GM12878 (cell line): Measurements from ENCODE around the gene ZNF574. TPM values are rescaled to one million over a fixed set of nuclear protein-coding genes. Genes with fewer than 3 reads are reported as not detected.

Experiments used
- ATAC-seq: fragments of 200-7000 bp; cut with Tn5 transposase; 3 replicates; pipeline ENCODE4 v1.9.1; 2020; ENCODE audit warnings: mild to moderate bottlenecking, moderate library complexity
- BruUV-seq: library from RNA; stranded (reverse); fragments of 400-500 nt; replicated peaks from 2 replicates; lab custom pipeline; 2021; lab: Mats Ljungman, UMichigan
- CTCF ChIA-PET: fragments of 300-600 bp; sonication (Branson Sonifier 250); formaldehyde crosslinking; extraction: SDS; loops from one replicate; lab custom pipeline; 2021; ENCODE audit warnings: inconsistent platforms; lab: Yijun Ruan, JAX
- POLR2A ChIA-PET: fragments of 350-600 bp; formaldehyde crosslinking; extraction: SDS; loops from one replicate; lab custom pipeline; 2021; ENCODE audit warnings: inconsistent platforms; lab: Charles Lee
- RAD21 ChIA-PET: fragments of 300-600 bp; sonication (Branson Sonifier 250); formaldehyde crosslinking; loops from one replicate; lab custom pipeline; 2023; ENCODE audit warnings: antibody characterized with exemption; ENCODE audit not compliant: unreplicated experiment; lab: Charles Lee
- SMC1A ChIA-PET: fragments of 300-600 bp; sonication (Branson Sonifier 250); formaldehyde crosslinking; loops from one replicate; lab custom pipeline; 2023; ENCODE audit not compliant: unreplicated experiment, uncharacterized antibody; lab: Charles Lee
- DNase-seq: peaks from one replicate; pipeline ENCODE4 v3.0.0-alpha.2; 2011; ENCODE audit warnings: low read depth, low spot score
- FAIRE-seq: peaks from 3 replicates; lab custom pipeline; 2011; peaks lifted over from hg19 to GRCh38; lab: Jason Lieb, UNC
- H2AFZ ChIP-seq: 2 replicates; pipeline ENCODE4 v1.6.0; 2011; ENCODE audit warnings: low read depth, low read length, control low read depth; ENCODE audit not compliant: control insufficient read depth
- H3K27ac ChIP-seq: 2 replicates; pipeline ENCODE4 v1.5.1; 2011; ENCODE audit warnings: control low read depth; ENCODE audit not compliant: control insufficient read depth, insufficient read depth
- H3K27me3 ChIP-seq, 2 experiments: replicated peaks in 1 of 2; 2 replicates each; pipeline versions ENCODE4 v1.6.0 to v1.6.1; 2011; ENCODE audit warnings: low read length in 1 of 2; ENCODE audit not compliant: control insufficient read depth in 2 of 2, insufficient read depth in 2 of 2
- H3K36me3 ChIP-seq, 2 experiments: 2 replicates each; pipeline ENCODE4 v1.5.1; 2011; ENCODE audit warnings: low read length in 1 of 2; ENCODE audit not compliant: control insufficient read depth in 2 of 2, insufficient read depth in 2 of 2
- H3K4me1 ChIP-seq: 2 replicates; pipeline ENCODE4 v1.6.1; 2011; ENCODE audit warnings: mild to moderate bottlenecking, low read length, moderate library complexity, mixed read lengths; ENCODE audit not compliant: control insufficient read depth, insufficient read depth
- H3K4me2 ChIP-seq: 2 replicates; pipeline ENCODE4 v1.6.0; 2011; ENCODE audit warnings: control low read depth; ENCODE audit not compliant: control insufficient read depth, insufficient read depth
- H3K4me3 ChIP-seq: fragments of 200-600 bp; sonication (generic); 2 replicates; pipeline ENCODE4 v1.5.1; 2016
- H3K79me2 ChIP-seq: 2 replicates; pipeline ENCODE4 v1.6.0; 2011; ENCODE audit warnings: low read length; ENCODE audit not compliant: control insufficient read depth, insufficient read depth
- H3K9ac ChIP-seq: 2 replicates; pipeline ENCODE4 v1.8.0; 2011; ENCODE audit warnings: low read length, control low read depth, mixed read lengths; ENCODE audit not compliant: control insufficient read depth, insufficient read depth
- H3K9me3 ChIP-seq: replicated peaks from 3 replicates; pipeline ENCODE4 v1.5.1; 2011; ENCODE audit warnings: mild to moderate bottlenecking, low read length; ENCODE audit not compliant: control insufficient read depth, insufficient read depth
- H4K20me1 ChIP-seq: 2 replicates; pipeline ENCODE4 v1.6.0; 2011; ENCODE audit not compliant: control insufficient read depth, insufficient read depth
- BMI1 ChIP-seq: fragments of 450-650 bp; IDR thresholded peaks from 2 replicates; pipeline ENCODE4 v1.6.1; 2016; ENCODE audit warnings: mild to moderate bottlenecking, moderate library complexity, borderline replicate concordance
- BRCA1 ChIP-seq: IDR thresholded peaks from 2 replicates; pipeline ENCODE4 v1.6.1; 2011; ENCODE audit warnings: low read depth, low read length, improper control_type of control experiment
- CBX5 ChIP-seq: sonication (generic); IDR thresholded peaks from 2 replicates; pipeline ENCODE4 v1.6.1; 2016; ENCODE audit warnings: low read depth, moderate library complexity, mild to moderate bottlenecking, inconsistent platforms
- ESRRA ChIP-seq: IDR thresholded peaks from 2 replicates; pipeline ENCODE4 v1.6.1; 2012; ENCODE audit warnings: mild to moderate bottlenecking, low read length, improper control_type of control experiment
- FOS ChIP-seq: IDR thresholded peaks from 3 replicates; pipeline ENCODE4 v1.6.1; 2011; ENCODE audit warnings: borderline replicate concordance; ENCODE audit not compliant: insufficient read length; ENCODE audit errors: extremely low read depth
- GABPA ChIP-seq: IDR thresholded peaks from 2 replicates; pipeline ENCODE4 v1.6.1; 2014; ENCODE audit warnings: antibody characterized with exemption, low read depth, mild to moderate bottlenecking, inconsistent platforms
- NFIC ChIP-seq: IDR thresholded peaks from 2 replicates; pipeline ENCODE4 v1.6.1; 2012; ENCODE audit warnings: low read depth, mild to moderate bottlenecking, inconsistent platforms, low read length, moderate library complexity
- PAX5 ChIP-seq: IDR thresholded peaks from 2 replicates; pipeline ENCODE4 v1.6.1; 2011; ENCODE audit warnings: low read depth, low read length, borderline replicate concordance
- RB1 ChIP-seq: fragments of 450-650 bp; formaldehyde crosslinking; IDR thresholded peaks from 2 replicates; pipeline ENCODE4 v1.6.1; 2017; ENCODE audit warnings: mild to moderate bottlenecking, borderline replicate concordance
- RUNX3 ChIP-seq: IDR thresholded peaks from 2 replicates; pipeline ENCODE4 v1.6.1; 2012; ENCODE audit warnings: low read length, inconsistent platforms
- TBL1XR1 ChIP-seq: IDR thresholded peaks from 2 replicates; pipeline ENCODE4 v1.6.1; 2012; ENCODE audit warnings: low read depth, low read length, improper control_type of control experiment
- WGBS: methylation state at CpG from one replicate; pipeline ENCODE4 v1.1.6; 2016; ENCODE audit warnings: low lambda C conversion rate; ENCODE audit not compliant: insufficient replicate concordance, insufficient coverage; ENCODE audit errors: missing lambda C conversion rate; 5-methylcytosine and 5-hydroxymethylcytosine counted together
- in situ Hi-C: fragments of 300-500 bp; cut with MboI; formaldehyde crosslinking; loops from 9 replicates; pipeline ENCODE4 v1.14.3; 2018; ENCODE audit warnings: mixed read lengths
- intact Hi-C: fragments of 100-400 bp; cut with micrococcal nuclease; formaldehyde crosslinking; loops from one replicate; pipeline ENCODE4 v1.14.2; 2022; ENCODE audit not compliant: unreplicated experiment
- polyA plus RNA-seq, 11 experiments: library from polyadenylated mRNA; depleted of rRNA in 4 of 11; unstranded in 6 of 11; stranded (reverse) in 5 of 11; fragments of >200 nt; fragmentation: Nextera tagmentation in 4 of 11; fragmentation: Illumina TruSeq in 1 of 11; extraction: Ambion mirVana in 4 of 11; extraction: Trizol in 1 of 11; gene quantifications; 1 replicate in 1 of 11; 2 replicates in 10 of 11; pipeline versions ENCODE4 v1.2.1 to v1.2.3, GENCODE V29; 2011 to 2016; ENCODE audit warnings: inconsistent platforms in 2 of 11, missing spikeins in 2 of 11, low read depth in 1 of 11
- total RNA-seq, 4 experiments: library from RNA; depleted of rRNA in 3 of 4; stranded (reverse); fragments of >200 nt in 3 of 4; fragmentation: Illumina TruSeq in 1 of 4; extraction: Trizol in 1 of 4; gene quantifications; 2 replicates each; pipeline versions ENCODE4 v1.2.1 to v1.2.3, GENCODE V29; 2013 to 2021
- TF ChIP-seq, protein P1 (sequence below): IDR thresholded peaks from 2 replicates; pipeline ENCODE4 v1.6.1; 2011; ENCODE audit warnings: low read depth, mild to moderate bottlenecking, low read length, moderate library complexity, borderline replicate concordance; ENCODE audit errors: extremely low read depth
- TF ChIP-seq, protein P2 (sequence below): fragments of 150-350 bp; IDR thresholded peaks from 2 replicates; pipeline ENCODE4 v1.6.1; 2014; ENCODE audit warnings: mild to moderate bottlenecking, low read depth, low read length
- TF ChIP-seq, protein P3 (sequence below): fragments of 450-650 bp; IDR thresholded peaks from 2 replicates; pipeline ENCODE4 v1.6.1; 2017; ENCODE audit warnings: mild to moderate bottlenecking, low read depth, inconsistent platforms; ENCODE audit not compliant: poor library complexity, severe bottlenecking
- TF ChIP-seq, protein P4 (sequence below): IDR thresholded peaks from 2 replicates; pipeline ENCODE4 v1.6.1; 2012; ENCODE audit warnings: low read depth, low read length, improper control_type of control experiment

ZNF574 gene
- total and polyA plus RNA-seq, 10 of the 15 experiments (the other 5 are each of a cell fraction or from before 2014, with no cell fraction given), result 0.32 to 25.6 (median 11.4) TPM

GRCh38 chr19:42129399-42130253, 53.7 kb downstream of the ZNF574 start:
- peak; percentile 81 for FAIRE-seq
- SMC1A ChIA-PET, result interaction anchor here (0.6 to 9.1 kb wide), 7 partner anchors 17 to 153 kb away, joined by 3 to 223 read pairs (median 5); partner anchors contain the start of gene GSK3A
- peak; percentile 72 for ATAC-seq
- no peaks in the 10 kb centered on the region for H3K27me3 ChIP-seq
- H3K27ac ChIP-seq, result peak overlapping the region; percentile 99
- peak; percentile 93 for DNase-seq
- H3K9me3 ChIP-seq, result no peaks in the 10 kb centered on the region
- peak overlapping the region; percentile 99 for H3K4me2 ChIP-seq
- RAD21 ChIA-PET, result interaction anchor here (0.9 to 3.8 kb wide), 11 partner anchors 10 to 184 kb away, joined by 3 to 92 read pairs (median 4); partner anchors contain the start of genes PAFAH1B3 and PRR19
- H3K9ac ChIP-seq, result peak overlapping the region; percentile 93
- no TSS peak for BruUV-seq
- peaks cover 53% of the 10 kb centered on the region for H3K4me1 ChIP-seq
- peaks cover 0 to 6% of the 10 kb centered on the region in 2 experiments; a peak in 1 of 4 replicates for H3K36me3 ChIP-seq
- peak overlapping the region; percentile 99 for H3K4me3 ChIP-seq
- H3K79me2 ChIP-seq, result peaks cover 77% of the 10 kb centered on the region
- in situ Hi-C loops, result loop anchor here (5.0 kb wide), 1 partner anchor 148 kb away; no protein-coding TSS in a partner anchor
- WGBS, result 2% methylated on average over 20 of the region's 20 CpGs
- POLR2A ChIA-PET, result interaction anchor here (0.6 to 3.7 kb wide), 14 partner anchors 9 to 184 kb away, joined by 3 to 67 read pairs (median 4); partner anchors contain the start of gene GSK3A
- H4K20me1 ChIP-seq, result no peaks in the 10 kb centered on the region
- H2AFZ ChIP-seq, result peak overlapping the region; percentile 24; the same call in 1 of the 2 replicates
- intact Hi-C loops, result loop anchor here (5.0 kb wide), 4 partner anchors 68 to 168 kb away; partner anchors contain the start of gene GSK3A
- CTCF ChIA-PET, result interaction anchor here (1.0 to 3.9 kb wide), 7 partner anchors 17 to 827 kb away, joined by 3 to 118 read pairs (median 4); no protein-coding TSS in a partner anchor
- TF ChIP-seq GABPA (no peak), CBX5 (peak; percentile 85; the same call in 1 of the 2 replicates), NFIC (peak; percentile 73; the same call in 1 of the 2 replicates), PAX5 (peak; percentile 78), RUNX3 (peak; percentile 72), FOS (no peak), TBL1XR1 (peak; percentile 97), BMI1 (peak; percentile 70; the same call in 1 of the 2 replicates), BRCA1 (no peak), RB1 (peak; percentile 64; the same call in 1 of the 2 replicates), ESRRA (0 out of 2 replicates have a peak, but pooled peaks have one; percentile 44)
- TF ChIP-seq, protein P1, sequence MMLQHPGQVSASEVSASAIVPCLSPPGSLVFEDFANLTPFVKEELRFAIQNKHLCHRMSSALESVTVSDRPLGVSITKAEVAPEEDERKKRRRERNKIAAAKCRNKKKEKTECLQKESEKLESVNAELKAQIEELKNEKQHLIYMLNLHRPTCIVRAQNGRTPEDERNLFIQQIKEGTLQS, result no peak
- TF ChIP-seq, protein P2, sequence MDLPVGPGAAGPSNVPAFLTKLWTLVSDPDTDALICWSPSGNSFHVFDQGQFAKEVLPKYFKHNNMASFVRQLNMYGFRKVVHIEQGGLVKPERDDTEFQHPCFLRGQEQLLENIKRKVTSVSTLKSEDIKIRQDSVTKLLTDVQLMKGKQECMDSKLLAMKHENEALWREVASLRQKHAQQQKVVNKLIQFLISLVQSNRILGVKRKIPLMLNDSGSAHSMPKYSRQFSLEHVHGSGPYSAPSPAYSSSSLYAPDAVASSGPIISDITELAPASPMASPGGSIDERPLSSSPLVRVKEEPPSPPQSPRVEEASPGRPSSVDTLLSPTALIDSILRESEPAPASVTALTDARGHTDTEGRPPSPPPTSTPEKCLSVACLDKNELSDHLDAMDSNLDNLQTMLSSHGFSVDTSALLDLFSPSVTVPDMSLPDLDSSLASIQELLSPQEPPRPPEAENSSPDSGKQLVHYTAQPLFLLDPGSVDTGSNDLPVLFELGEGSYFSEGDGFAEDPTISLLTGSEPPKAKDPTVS, result no peak
- TF ChIP-seq, protein P3, sequence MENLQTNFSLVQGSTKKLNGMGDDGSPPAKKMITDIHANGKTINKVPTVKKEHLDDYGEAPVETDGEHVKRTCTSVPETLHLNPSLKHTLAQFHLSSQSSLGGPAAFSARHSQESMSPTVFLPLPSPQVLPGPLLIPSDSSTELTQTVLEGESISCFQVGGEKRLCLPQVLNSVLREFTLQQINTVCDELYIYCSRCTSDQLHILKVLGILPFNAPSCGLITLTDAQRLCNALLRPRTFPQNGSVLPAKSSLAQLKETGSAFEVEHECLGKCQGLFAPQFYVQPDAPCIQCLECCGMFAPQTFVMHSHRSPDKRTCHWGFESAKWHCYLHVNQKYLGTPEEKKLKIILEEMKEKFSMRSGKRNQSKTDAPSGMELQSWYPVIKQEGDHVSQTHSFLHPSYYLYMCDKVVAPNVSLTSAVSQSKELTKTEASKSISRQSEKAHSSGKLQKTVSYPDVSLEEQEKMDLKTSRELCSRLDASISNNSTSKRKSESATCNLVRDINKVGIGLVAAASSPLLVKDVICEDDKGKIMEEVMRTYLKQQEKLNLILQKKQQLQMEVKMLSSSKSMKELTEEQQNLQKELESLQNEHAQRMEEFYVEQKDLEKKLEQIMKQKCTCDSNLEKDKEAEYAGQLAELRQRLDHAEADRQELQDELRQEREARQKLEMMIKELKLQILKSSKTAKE, result peak; percentile 93
- TF ChIP-seq, protein P4, sequence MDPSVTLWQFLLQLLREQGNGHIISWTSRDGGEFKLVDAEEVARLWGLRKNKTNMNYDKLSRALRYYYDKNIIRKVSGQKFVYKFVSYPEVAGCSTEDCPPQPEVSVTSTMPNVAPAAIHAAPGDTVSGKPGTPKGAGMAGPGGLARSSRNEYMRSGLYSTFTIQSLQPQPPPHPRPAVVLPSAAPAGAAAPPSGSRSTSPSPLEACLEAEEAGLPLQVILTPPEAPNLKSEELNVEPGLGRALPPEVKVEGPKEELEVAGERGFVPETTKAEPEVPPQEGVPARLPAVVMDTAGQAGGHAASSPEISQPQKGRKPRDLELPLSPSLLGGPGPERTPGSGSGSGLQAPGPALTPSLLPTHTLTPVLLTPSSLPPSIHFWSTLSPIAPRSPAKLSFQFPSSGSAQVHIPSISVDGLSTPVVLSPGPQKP, result peak; percentile 58; the same call in 1 of the 2 replicates
